DMS79 treated with DMSO at 0.1 percent for 48 hours (cell line): ENCODE results near the gene ACTN4.

Experiments
- DNase-seq: peaks from one replicate; lab custom pipeline; 2025; lab: John Stamatoyannopoulos, UW

Gene ACTN4

GRCh38 chr19:38695832-38696728 is 48.6 kb downstream of the ACTN4 start:
- no peak for DNase-seq

- no peak for DNase-seq
These were observed 49.2 kb downstream of the ACTN4 start for GRCh38 chr19:38696729-38697055.

DNA sequence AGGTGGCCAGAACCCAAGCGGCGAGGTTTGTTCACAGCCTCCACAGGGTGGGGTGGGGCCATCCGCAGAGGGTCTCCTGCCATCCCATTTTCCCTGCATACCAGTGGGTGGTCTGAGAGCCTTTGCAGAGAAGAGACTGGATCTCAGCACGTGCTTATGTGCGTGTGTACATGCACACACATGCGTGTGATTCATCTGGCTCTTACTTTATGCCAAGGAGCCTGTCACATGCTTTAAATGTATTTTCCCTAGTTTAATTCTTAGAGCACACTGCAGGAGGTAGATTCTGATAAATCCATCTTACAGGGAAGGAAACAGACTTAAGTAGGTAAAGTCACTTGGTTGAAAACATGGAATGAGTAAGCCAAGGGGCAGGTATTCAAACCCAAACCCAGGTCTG is 49.7 kb downstream of the ACTN4 start:
- no peak for DNase-seq

- DNase-seq: no peak
These were observed 50.2 kb downstream of the ACTN4 start for GRCh38 chr19:38697641-38698071.

DNA sequence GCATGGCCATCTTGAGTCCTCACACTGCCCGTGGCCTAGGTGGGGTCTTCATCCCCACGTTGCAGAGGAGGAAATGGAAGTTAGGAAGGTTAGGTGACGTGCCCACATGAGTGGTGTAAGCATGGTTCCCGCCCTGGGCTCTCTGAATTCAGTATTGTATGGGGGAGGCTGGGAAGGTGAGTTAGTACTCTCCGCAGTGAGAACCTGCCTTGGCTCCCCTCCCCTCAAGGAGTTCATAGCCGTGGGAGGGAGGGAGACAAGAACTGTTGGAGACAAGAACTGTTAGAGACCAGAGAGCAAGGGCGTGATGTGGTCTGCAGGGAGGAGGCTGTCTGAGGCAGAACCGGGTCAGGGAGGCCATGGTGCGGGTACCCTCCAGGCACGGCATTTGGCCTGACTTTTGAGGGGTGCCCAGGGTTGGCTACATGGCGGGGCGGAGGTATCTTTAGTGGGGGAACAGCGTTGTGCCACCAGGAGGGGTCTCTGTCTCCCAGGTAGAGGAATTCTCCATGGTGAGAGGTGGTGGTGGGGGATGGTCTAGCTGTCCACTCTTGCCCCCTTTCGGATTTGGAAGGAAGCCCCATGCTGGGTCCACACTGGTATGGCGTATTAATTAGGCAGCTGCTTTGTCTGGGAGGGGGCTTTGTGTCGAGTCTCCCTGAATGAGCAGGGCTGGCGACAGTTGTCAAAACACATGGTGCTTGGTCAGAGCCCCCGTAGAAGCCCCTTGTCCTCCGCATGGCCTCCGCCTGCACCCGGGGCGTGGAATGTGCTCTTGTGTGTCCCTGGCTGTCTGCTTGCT is 51.0 kb downstream of the ACTN4 start:
- DNase-seq: no peak

GRCh38 chr19:38699027-38699346 is 51.5 kb downstream of the ACTN4 start:
- DNase-seq: no peak

GRCh38 chr19:38699647-38700349 is 52.3 kb downstream of the ACTN4 start:
- no peak for DNase-seq

DNA sequence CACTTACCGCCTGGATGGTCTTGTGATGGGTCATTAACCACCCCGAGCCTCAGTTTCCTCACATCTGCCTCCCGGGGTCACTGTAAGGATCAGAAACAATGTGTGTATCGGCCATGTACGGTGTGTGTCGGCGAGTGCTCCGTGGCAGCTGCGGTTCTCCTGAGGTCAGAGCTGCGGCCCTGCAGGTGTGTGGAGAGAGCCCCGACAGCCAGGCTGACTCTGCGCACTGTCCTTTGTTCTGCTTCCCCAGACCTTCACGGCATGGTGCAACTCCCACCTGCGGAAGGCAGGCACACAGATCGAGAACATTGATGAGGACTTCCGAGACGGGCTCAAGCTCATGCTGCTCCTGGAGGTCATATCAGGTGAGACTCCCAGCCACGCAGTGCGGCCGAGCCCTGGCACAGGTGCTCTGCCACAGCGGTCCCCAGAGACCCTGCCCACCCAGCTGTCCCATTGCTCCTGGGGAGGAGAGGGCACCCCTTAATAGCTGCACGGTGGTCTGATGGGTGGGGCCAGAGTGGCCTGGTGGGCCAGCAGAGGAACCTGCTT is 53.0 kb downstream of the ACTN4 start:
- DNase-seq: no peak

DNA sequence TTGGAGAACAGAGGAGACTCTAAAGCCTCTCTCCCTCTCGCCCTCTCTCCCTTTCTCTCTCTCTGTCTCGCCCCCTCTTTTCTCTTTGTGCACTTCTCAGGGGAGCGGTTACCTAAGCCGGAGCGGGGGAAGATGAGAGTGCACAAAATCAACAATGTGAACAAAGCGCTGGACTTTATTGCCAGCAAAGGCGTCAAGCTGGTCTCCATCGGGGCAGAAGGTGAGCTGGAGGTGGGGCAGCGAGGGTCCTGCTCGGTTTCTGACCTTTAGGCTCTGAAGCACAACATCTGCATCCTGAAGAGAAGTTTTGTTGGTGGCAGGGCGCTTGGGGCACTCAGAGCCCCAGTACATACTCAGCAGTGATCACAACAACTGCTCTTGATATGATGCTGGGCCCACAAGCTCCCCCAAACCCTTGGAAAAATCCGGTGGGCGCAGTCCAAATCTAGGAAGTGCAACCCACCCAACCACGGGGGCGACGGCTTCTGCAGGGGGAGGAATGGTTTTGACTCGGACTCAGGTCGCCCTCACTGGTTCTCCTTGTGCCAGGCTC is 53.5 kb downstream of the ACTN4 start:
- no peak for DNase-seq

- DNase-seq: no peak
These were observed 54.1 kb downstream of the ACTN4 start for GRCh38 chr19:38701455-38702063.

DNA sequence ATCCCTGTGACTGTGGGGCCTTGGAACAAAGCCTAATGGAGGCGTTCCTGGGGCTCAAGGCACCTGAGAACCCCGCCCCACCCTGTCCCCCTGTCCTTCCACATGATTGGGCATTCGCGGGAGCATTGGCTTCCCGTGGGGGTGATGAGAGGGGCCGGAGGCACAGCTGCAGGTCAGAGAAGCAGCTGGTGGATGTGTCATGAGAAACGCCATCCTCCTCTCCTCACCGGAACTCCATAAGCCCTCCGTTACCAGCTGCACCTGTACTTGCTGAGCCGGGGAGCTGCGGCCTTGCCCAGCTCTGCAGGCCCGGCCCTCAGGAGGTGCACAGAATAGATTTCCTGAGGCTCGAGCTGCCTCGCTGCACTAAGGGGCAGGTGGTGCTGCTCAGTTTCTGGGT is 54.8 kb downstream of the ACTN4 start:
- no peak for DNase-seq

DNA sequence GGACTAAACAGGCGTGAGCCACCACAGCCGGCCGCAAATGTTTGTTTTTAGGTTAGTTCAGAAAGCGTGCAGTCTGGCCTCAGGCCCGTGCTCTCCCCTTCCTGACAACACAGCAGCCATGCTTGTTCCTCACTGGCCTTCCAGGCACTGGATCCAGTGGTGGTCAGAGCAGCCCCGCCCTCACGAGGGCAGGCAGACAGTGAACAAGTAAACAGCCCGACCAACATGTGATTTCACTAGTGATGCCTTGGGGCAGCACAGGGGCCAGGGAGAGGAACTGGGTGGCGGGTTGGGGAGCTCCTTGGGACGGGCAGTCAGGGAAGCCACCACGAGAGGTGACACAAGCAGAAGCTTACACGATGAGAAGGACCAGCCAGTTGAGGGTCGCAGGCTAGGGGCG is 56.1 kb downstream of the ACTN4 start:
- DNase-seq: no peak

DNA sequence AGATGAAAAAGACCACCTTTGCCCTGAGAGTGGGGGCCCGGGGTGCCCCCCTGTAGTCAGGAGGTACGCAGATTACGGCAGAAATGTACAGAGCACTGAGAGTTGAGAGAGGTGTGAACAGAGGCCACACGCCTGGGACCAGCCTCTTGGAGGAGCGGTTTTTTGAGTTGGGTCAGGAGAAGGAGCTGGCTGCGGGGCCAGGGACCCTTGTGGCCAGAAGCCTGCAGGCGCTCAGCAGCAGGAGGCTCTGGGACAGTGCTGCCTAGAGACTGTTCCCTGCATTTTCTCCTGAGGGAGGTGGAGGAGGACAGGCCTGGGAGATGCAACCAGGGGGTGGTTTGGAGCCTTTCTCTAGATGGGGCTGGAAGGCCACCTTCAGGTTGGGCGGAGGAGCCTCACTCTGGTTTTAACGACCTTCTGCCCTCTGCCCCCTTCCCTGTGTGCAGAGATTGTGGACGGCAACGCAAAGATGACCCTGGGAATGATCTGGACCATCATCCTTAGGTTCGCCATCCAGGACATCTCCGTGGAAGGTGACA is 57.1 kb downstream of the ACTN4 start:
- no peak for DNase-seq

GRCh38 chr19:38705197-38706019 is 58.0 kb downstream of the ACTN4 start:
- DNase-seq: no peak

GRCh38 chr19:38706792-38707511 is 59.5 kb downstream of the ACTN4 start:
- DNase-seq: no peak

GRCh38 chr19:38707512-38708114 is 60.2 kb downstream of the ACTN4 start:
- DNase-seq: no peak

DNA sequence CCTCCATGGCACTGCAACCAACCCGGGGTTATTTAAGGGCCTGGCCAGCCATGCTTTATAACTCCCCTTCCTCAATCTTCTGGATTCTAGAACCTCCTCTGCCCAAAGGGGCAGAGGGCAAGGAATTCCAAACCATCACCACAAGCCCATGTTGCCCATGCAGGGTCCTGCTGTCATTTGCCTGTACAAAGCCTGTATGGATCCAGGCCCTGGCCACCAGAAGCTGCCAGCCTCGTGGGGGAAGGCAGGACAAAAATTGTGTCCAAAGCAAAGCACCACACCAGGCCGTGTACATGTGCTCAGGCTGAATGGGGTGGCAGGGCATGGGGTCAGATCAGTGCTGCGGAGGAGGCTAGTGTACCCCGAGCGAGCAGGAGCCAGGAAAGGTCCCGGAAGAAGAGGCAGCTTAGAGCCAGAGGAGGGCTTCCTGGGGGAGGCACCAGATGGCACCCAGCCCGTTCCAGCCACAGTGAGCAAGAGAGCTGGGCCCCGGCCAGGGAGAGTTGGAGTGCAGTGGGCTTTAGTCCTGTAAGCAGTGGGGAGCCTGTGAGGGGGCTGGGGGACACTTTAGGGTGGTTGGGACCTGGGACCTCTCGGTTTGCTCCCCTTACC is 61.1 kb downstream of the ACTN4 start:
- DNase-seq: no peak

- DNase-seq: no peak
These were observed 61.7 kb downstream of the ACTN4 start for GRCh38 chr19:38709119-38709518.
